ENCODE measurements around the gene INHBB. TPM values are rescaled to one million over a fixed set of nuclear protein-coding genes. Genes with fewer than 3 reads are reported as not detected.
A peak's percentile ranks its signal among the peaks of the same experiment; 100 is the strongest.

Gene INHBB
- not detected in 2 replicates for total RNA-seq (2012; rRNA removed)

GRCh38 chr2:120346026-120346666 is at the start of gene INHBB:
Gene INHBB (plus strand): TSS chr2:120346136. CDS start chr2:120346189, 53 bp downstream.
- peaks cover 75% of the 10 kb centered on the region for H3K27me3 ChIP-seq (ENCODE audit: control insufficient read depth, insufficient read depth, low read length)

GRCh38 chr2:120298173-120298835 is 47.6 kb upstream of the INHBB start:
- Histone ChIP-seq H3K4me2 (ENCODE audit: low read length) (no peak overlapping the region), H3K4me3 (ENCODE audit: low read length) (no peak overlapping the region), H3K36me3 (ENCODE audit: insufficient read depth, low read length) (peaks cover 47% of the 10 kb centered on the region), H3K9me3 (replicated peaks; ENCODE audit: low read length) (no peaks in the 10 kb centered on the region), H3K27me3 (ENCODE audit: control insufficient read depth, insufficient read depth, low read length) (no peaks in the 10 kb centered on the region), H3K9ac (ENCODE audit: low read depth, low read length) (no peak overlapping the region), H3K4me1 (ENCODE audit: control insufficient read depth, insufficient read depth, low read length) (no peaks in the 10 kb centered on the region)

More at GRCh38 chr2:120346026-120346666, at the start of gene INHBB:
- Histone ChIP-seq H3K9ac (ENCODE audit: low read depth, low read length) (peak within 1 kb of the TSS; percentile 32), H3K4me2 (ENCODE audit: low read length) (peak within 1 kb of the TSS; percentile 86), H3K4me1 (ENCODE audit: control insufficient read depth, insufficient read depth, low read length) (peaks cover 23% of the 10 kb centered on the region), H3K9me3 (replicated peaks; ENCODE audit: low read length) (no peaks in the 10 kb centered on the region), H3K4me3 (ENCODE audit: low read length) (peak within 1 kb of the TSS; percentile 71), H3K36me3 (ENCODE audit: insufficient read depth, low read length) (no peaks in the 10 kb centered on the region)

- H3K4me1 ChIP-seq (ENCODE audit: control insufficient read depth, insufficient read depth, low read length) = no peaks in the 10 kb centered on the region
- no peak overlapping the region for H3K9ac ChIP-seq (ENCODE audit: low read depth, low read length)
- H3K36me3 ChIP-seq (ENCODE audit: insufficient read depth, low read length) = peaks cover 43% of the 10 kb centered on the region
- H3K27me3 ChIP-seq (ENCODE audit: control insufficient read depth, insufficient read depth, low read length) = no peaks in the 10 kb centered on the region
- H3K9me3 ChIP-seq (replicated peaks; ENCODE audit: low read length) = no peaks in the 10 kb centered on the region
- H3K4me3 ChIP-seq (ENCODE audit: low read length) = no peak overlapping the region
- H3K4me2 ChIP-seq (ENCODE audit: low read length) = no peak overlapping the region
Observed at GRCh38 chr2:120299004-120299403, 46.9 kb upstream of the INHBB start.

GRCh38 chr2:120299561-120299960 is 46.4 kb upstream of the INHBB start:
- H3K36me3 ChIP-seq (ENCODE audit: insufficient read depth, low read length) = peaks cover 42% of the 10 kb centered on the region

GRCh38 chr2:120300385-120300784 is 45.6 kb upstream of the INHBB start:
- H3K9me3 ChIP-seq (replicated peaks; ENCODE audit: low read length) = no peaks in the 10 kb centered on the region
- H3K36me3 ChIP-seq (ENCODE audit: insufficient read depth, low read length) = peaks cover 42% of the 10 kb centered on the region
- H3K9ac ChIP-seq (ENCODE audit: low read depth, low read length) = no peak overlapping the region
- no peaks in the 10 kb centered on the region for H3K4me1 ChIP-seq (ENCODE audit: control insufficient read depth, insufficient read depth, low read length)
- no peak overlapping the region for H3K4me3 ChIP-seq (ENCODE audit: low read length)
- no peak overlapping the region for H3K4me2 ChIP-seq (ENCODE audit: low read length)
- H3K27me3 ChIP-seq (ENCODE audit: control insufficient read depth, insufficient read depth, low read length) = no peaks in the 10 kb centered on the region

More at GRCh38 chr2:120299561-120299960, 46.4 kb upstream of the INHBB start:
- H3K27me3 ChIP-seq (ENCODE audit: control insufficient read depth, insufficient read depth, low read length) = no peaks in the 10 kb centered on the region
- H3K4me3 ChIP-seq (ENCODE audit: low read length) = no peak overlapping the region
- H3K9me3 ChIP-seq (replicated peaks; ENCODE audit: low read length) = no peaks in the 10 kb centered on the region
- H3K9ac ChIP-seq (ENCODE audit: low read depth, low read length) = no peak overlapping the region
- H3K4me1 ChIP-seq (ENCODE audit: control insufficient read depth, insufficient read depth, low read length) = no peaks in the 10 kb centered on the region
- H3K4me2 ChIP-seq (ENCODE audit: low read length) = no peak overlapping the region

GRCh38 chr2:120301284-120301683 is 44.7 kb upstream of the INHBB start:
- no peaks in the 10 kb centered on the region for H3K27me3 ChIP-seq (ENCODE audit: control insufficient read depth, insufficient read depth, low read length)
- H3K9me3 ChIP-seq (replicated peaks; ENCODE audit: low read length) = no peaks in the 10 kb centered on the region
- peaks cover 42% of the 10 kb centered on the region for H3K36me3 ChIP-seq (ENCODE audit: insufficient read depth, low read length)
- no peak overlapping the region for H3K4me2 ChIP-seq (ENCODE audit: low read length)
- H3K4me1 ChIP-seq (ENCODE audit: control insufficient read depth, insufficient read depth, low read length) = no peaks in the 10 kb centered on the region
- H3K4me3 ChIP-seq (ENCODE audit: low read length) = no peak overlapping the region
- H3K9ac ChIP-seq (ENCODE audit: low read depth, low read length) = no peak overlapping the region

- Histone ChIP-seq H3K4me3 (ENCODE audit: low read length) (no peak overlapping the region), H3K4me2 (ENCODE audit: low read length) (no peak overlapping the region), H3K9ac (ENCODE audit: low read depth, low read length) (no peak overlapping the region), H3K4me1 (ENCODE audit: control insufficient read depth, insufficient read depth, low read length) (no peaks in the 10 kb centered on the region), H3K9me3 (replicated peaks; ENCODE audit: low read length) (no peaks in the 10 kb centered on the region), H3K36me3 (ENCODE audit: insufficient read depth, low read length) (peaks cover 40% of the 10 kb centered on the region), H3K27me3 (ENCODE audit: control insufficient read depth, insufficient read depth, low read length) (no peaks in the 10 kb centered on the region)
Observed at GRCh38 chr2:120302301-120302700, 43.6 kb upstream of the INHBB start.

GRCh38 chr2:120303177-120303576 is 42.8 kb upstream of the INHBB start:
- no peaks in the 10 kb centered on the region for H3K9me3 ChIP-seq (replicated peaks; ENCODE audit: low read length)
- no peak overlapping the region for H3K4me3 ChIP-seq (ENCODE audit: low read length)
- no peak overlapping the region for H3K4me2 ChIP-seq (ENCODE audit: low read length)
- H3K36me3 ChIP-seq (ENCODE audit: insufficient read depth, low read length) = peaks cover 35% of the 10 kb centered on the region
- no peak overlapping the region for H3K9ac ChIP-seq (ENCODE audit: low read depth, low read length)
- H3K27me3 ChIP-seq (ENCODE audit: control insufficient read depth, insufficient read depth, low read length) = no peaks in the 10 kb centered on the region
- H3K4me1 ChIP-seq (ENCODE audit: control insufficient read depth, insufficient read depth, low read length) = no peaks in the 10 kb centered on the region

- Histone ChIP-seq H3K4me2 (ENCODE audit: low read length) (no peak overlapping the region), H3K27me3 (ENCODE audit: control insufficient read depth, insufficient read depth, low read length) (no peaks in the 10 kb centered on the region), H3K4me3 (ENCODE audit: low read length) (no peak overlapping the region), H3K9me3 (replicated peaks; ENCODE audit: low read length) (no peaks in the 10 kb centered on the region), H3K4me1 (ENCODE audit: control insufficient read depth, insufficient read depth, low read length) (no peaks in the 10 kb centered on the region), H3K36me3 (ENCODE audit: insufficient read depth, low read length) (peaks cover 33% of the 10 kb centered on the region), H3K9ac (ENCODE audit: low read depth, low read length) (no peak overlapping the region)
Observed at GRCh38 chr2:120305296-120305695, 40.6 kb upstream of the INHBB start.

GRCh38 chr2:120305937-120306490 is 39.9 kb upstream of the INHBB start:
- no peaks in the 10 kb centered on the region for H3K9me3 ChIP-seq (replicated peaks; ENCODE audit: low read length)
- H3K9ac ChIP-seq (ENCODE audit: low read depth, low read length) = no peak overlapping the region
- H3K36me3 ChIP-seq (ENCODE audit: insufficient read depth, low read length) = peaks cover 28% of the 10 kb centered on the region
- no peaks in the 10 kb centered on the region for H3K27me3 ChIP-seq (ENCODE audit: control insufficient read depth, insufficient read depth, low read length)
- H3K4me3 ChIP-seq (ENCODE audit: low read length) = no peak overlapping the region
- no peaks in the 10 kb centered on the region for H3K4me1 ChIP-seq (ENCODE audit: control insufficient read depth, insufficient read depth, low read length)
- no peak overlapping the region for H3K4me2 ChIP-seq (ENCODE audit: low read length)

- Histone ChIP-seq H3K4me3 (ENCODE audit: low read length) (no peak overlapping the region), H3K4me1 (ENCODE audit: control insufficient read depth, insufficient read depth, low read length) (no peaks in the 10 kb centered on the region), H3K27me3 (ENCODE audit: control insufficient read depth, insufficient read depth, low read length) (no peaks in the 10 kb centered on the region), H3K36me3 (ENCODE audit: insufficient read depth, low read length) (peaks cover 15% of the 10 kb centered on the region), H3K9ac (ENCODE audit: low read depth, low read length) (no peak overlapping the region), H3K4me2 (ENCODE audit: low read length) (no peak overlapping the region), H3K9me3 (replicated peaks; ENCODE audit: low read length) (no peaks in the 10 kb centered on the region)
Observed at GRCh38 chr2:120307482-120307881, 38.5 kb upstream of the INHBB start.

Data from skeletal muscle satellite cell (primary cell).